Testis (tissue), 5 donors: ENCODE measurements around the gene FGFBP3. TPM values are rescaled to one million over a fixed set of nuclear protein-coding genes. Genes with fewer than 3 reads are reported as not detected.

Experiments used
- DNase-seq: peaks from one replicate; pipeline ENCODE4 v3.0.0-alpha.2; 2019
- H3K27ac ChIP-seq, 2 donors: fragments of 200-600 bp; sonication (generic); one replicate each; pipeline ENCODE4 v1.5.1; 2019
- H3K27me3 ChIP-seq: fragments of 200-600 bp; sonication (generic); one replicate; pipeline ENCODE4 v1.5.1; 2019
- H3K36me3 ChIP-seq: fragments of 200-600 bp; sonication (generic); one replicate; pipeline ENCODE4 v1.5.1; 2017; ENCODE audit warnings: low read depth; ENCODE audit errors: missing control alignments
- H3K4me1 ChIP-seq: fragments of 200-600 bp; sonication (generic); one replicate; pipeline ENCODE4 v1.5.1; 2019
- H3K4me3 ChIP-seq, 2 donors: fragments of 200-600 bp; sonication (generic); one replicate each; pipeline ENCODE4 v1.5.1; 2017 to 2019
- H3K9me3 ChIP-seq: fragments of 200-600 bp; sonication (generic); one replicate; pipeline ENCODE4 v1.5.1; 2017
- CTCF ChIP-seq, 3 experiments: fragments of 450-650 bp in 2 of 3; fragments of 200-600 bp in 1 of 3; sonication (generic) in 1 of 3; IDR thresholded peaks; one replicate each; pipeline ENCODE4 v1.5.1; 2016 to 2019; ENCODE audit warnings: antibody characterized with exemption in 3 of 3, mild to moderate bottlenecking in 2 of 3, moderate library complexity in 1 of 3
- POLR2A ChIP-seq: fragments of 450-650 bp; IDR thresholded peaks from one replicate; pipeline ENCODE4 v1.6.1; 2017; ENCODE audit warnings: antibody characterized with exemption, mild to moderate bottlenecking, moderate library complexity
- WGBS, 2 donors: methylation state at CpG; one replicate each; pipeline ENCODE4 v1.1.5; 2018; 5-methylcytosine and 5-hydroxymethylcytosine counted together
- intact Hi-C: fragments of 100-400 bp; cut with DNase I; formaldehyde crosslinking; loops from one replicate; pipeline ENCODE4 v1.15.1; 2023; ENCODE audit warnings: low total_unique reads
- long read RNA-seq, 2 donors: transcript quantifications; one replicate each; lab custom pipeline, GENCODE V29; 2026
- polyA plus RNA-seq: library from polyadenylated mRNA; stranded (reverse); fragments of 350-450 nt; fragmentation: Illumina TruSeq; extraction: RNeasy Lipid Tissue Mini Kit (QIAGEN cat#74804); gene quantifications from one replicate; pipeline ENCODE4 v1.2.3, GENCODE V29; 2014; ENCODE audit warnings: low read depth, low replicate concordance; ENCODE audit not compliant: insufficient read depth
- total RNA-seq, 2 donors: library from RNA; depleted of rRNA; stranded (reverse); fragments of >200 nt; gene quantifications; one replicate each; pipeline ENCODE4 v1.2.3, GENCODE V29; 2016

Gene FGFBP3
- 1 to 10 TPM in 1 of 2 donors, under 1 TPM in 1; 0.93 to 1.4 TPM for total RNA-seq
- polyA plus RNA-seq: 0.82 TPM
- long read RNA-seq, donor 1, partial matches to known transcripts: 0 of 1 reads
- long read RNA-seq, donor 1, other reads (novel, unspliced or antisense): 0 of 1 reads
- long read RNA-seq, donor 2: 0 reads

- no peaks in the 10 kb centered on the region for H3K27me3 ChIP-seq
- TF ChIP-seq POLR2A (no peak), CTCF (IDR thresholded peaks at IDR 0.05) (no peak)
- intact Hi-C loops: loop anchor here (5.0 kb wide), 1 partner anchor 152 kb away; no protein-coding TSS in a partner anchor
- peak within 1 kb of the TSS; percentile 75 to 82 for H3K4me3 ChIP-seq
- H3K4me1 ChIP-seq: peaks cover 7% of the 10 kb centered on the region
- DNase-seq: peak; percentile 43
- H3K36me3 ChIP-seq: no peaks in the 10 kb centered on the region
- WGBS, 2 donors: 0% methylated on average over 19 of the region's 19 CpGs
- no peaks in the 10 kb centered on the region for H3K9me3 ChIP-seq
- peak within 1 kb of the TSS in 1 of 2 donors; percentile 52 for H3K27ac ChIP-seq
Measured at GRCh38 chr10:91909117-91909677, at the start of gene FGFBP3. TSS of gene FGFBP3 (minus strand) at chr10:91909486. CDS start at chr10:91908969, 517 bp downstream.

GRCh38 chr10:91957091-91957490 is 47.8 kb upstream of the FGFBP3 start:
- Histone ChIP-seq H3K9me3 (no peaks in the 10 kb centered on the region), H3K27me3 (no peaks in the 10 kb centered on the region), H3K4me3 (no peak overlapping the region), H3K36me3 (no peaks in the 10 kb centered on the region), H3K4me1 (no peaks in the 10 kb centered on the region), H3K27ac (no peak overlapping the region)
- 94 to 95% methylated on average over 1 of the region's 1 CpG for WGBS, 2 donors
- intact Hi-C loops: no loop called here
- DNase-seq: no peak
- TF ChIP-seq POLR2A: no peak

GRCh38 chr10:91955114-91955513 is 45.8 kb upstream of the FGFBP3 start:
- Histone ChIP-seq H3K36me3 (no peaks in the 10 kb centered on the region), H3K27me3 (no peaks in the 10 kb centered on the region), H3K4me1 (no peaks in the 10 kb centered on the region), H3K4me3 (no peak overlapping the region), H3K27ac (no peak overlapping the region), H3K9me3 (no peaks in the 10 kb centered on the region)
- DNase-seq: no peak
- no peak for TF ChIP-seq CTCF (IDR thresholded peaks at IDR 0.05)
- TF ChIP-seq POLR2A: no peak
- intact Hi-C loops: no loop called here
- 90 to 92% methylated on average over 3 of the region's 3 CpGs for WGBS, 2 donors

- no peak for DNase-seq
- no peaks in the 10 kb centered on the region for H3K27me3 ChIP-seq
- no peak overlapping the region for H3K27ac ChIP-seq
- TF ChIP-seq CTCF (IDR thresholded peaks at IDR 0.05): no peak
- no peak overlapping the region for H3K4me3 ChIP-seq
- no peaks in the 10 kb centered on the region for H3K4me1 ChIP-seq
- H3K36me3 ChIP-seq: no peaks in the 10 kb centered on the region
- intact Hi-C loops: no loop called here
- WGBS, 2 donors: 77 to 88% methylated on average over 2 of the region's 2 CpGs
- no peaks in the 10 kb centered on the region for H3K9me3 ChIP-seq
Measured at GRCh38 chr10:91953600-91954160, 44.4 kb upstream of the FGFBP3 start.

- no peak for DNase-seq
- H3K4me3 ChIP-seq: no peak overlapping the region
- no peaks in the 10 kb centered on the region for H3K36me3 ChIP-seq
- intact Hi-C loops: no loop called here
- H3K27me3 ChIP-seq: no peaks in the 10 kb centered on the region
- H3K4me1 ChIP-seq: no peaks in the 10 kb centered on the region
- TF ChIP-seq POLR2A (no peak), CTCF (IDR thresholded peaks at IDR 0.05) (no peak)
- 88 to 92% methylated on average over 5 of the region's 5 CpGs for WGBS, 2 donors
- H3K9me3 ChIP-seq: no peaks in the 10 kb centered on the region
- H3K27ac ChIP-seq: no peak overlapping the region
Measured at GRCh38 chr10:91944880-91945630, 35.8 kb upstream of the FGFBP3 start.
